HG02798 (cell line): Measurements from ENCODE around the gene ADGRV1.
"Not testable (repeated sequence)": the region's sequence is repeated elsewhere in the genome, so short reads cannot be mapped to it uniquely, and the experiment has no call there.

Experiments used
- ATAC-seq: cut with Tn5 transposase; IDR thresholded peaks from one replicate; pipeline ENCODE4 v1.9.1; 2021; ENCODE audit warnings: mild to moderate bottlenecking; ENCODE audit not compliant: unreplicated experiment, poor library complexity

The ADGRV1 gene

GRCh38 chr5:91011029-91011428 is 452.4 kb downstream of the ADGRV1 start:
- ATAC-seq, result no peak

GRCh38 chr5:91012867-91013266 is 454.3 kb downstream of the ADGRV1 start:
- not testable (repeated sequence) for ATAC-seq

GRCh38 chr5:91016322-91016721 is 457.7 kb downstream of the ADGRV1 start:
- no peak for ATAC-seq

- no peak for ATAC-seq
Measured at GRCh38 chr5:91016954-91017700, 458.5 kb downstream of the ADGRV1 start.

GRCh38 chr5:91018200-91018599 is 459.6 kb downstream of the ADGRV1 start:
- no peak for ATAC-seq

GRCh38 chr5:91018712-91019371 is 460.2 kb downstream of the ADGRV1 start:
- ATAC-seq, result no peak

- ATAC-seq, result no peak
Measured at GRCh38 chr5:91020065-91020800, 461.6 kb downstream of the ADGRV1 start.

- no peak for ATAC-seq
Measured at GRCh38 chr5:91022518-91022917, 463.9 kb downstream of the ADGRV1 start.

GRCh38 chr5:91024206-91024605 is 465.6 kb downstream of the ADGRV1 start:
- ATAC-seq, result no peak

GRCh38 chr5:91024727-91025126 is 466.1 kb downstream of the ADGRV1 start:
- ATAC-seq, result no peak

GRCh38 chr5:91025449-91025848 is 466.9 kb downstream of the ADGRV1 start:
- ATAC-seq, result no peak

- no peak for ATAC-seq
Measured at GRCh38 chr5:91025956-91026355, 467.4 kb downstream of the ADGRV1 start.

- no peak for ATAC-seq
Measured at GRCh38 chr5:91026466-91026865, 467.9 kb downstream of the ADGRV1 start.

GRCh38 chr5:91027405-91028139 is 469.0 kb downstream of the ADGRV1 start:
- no peak for ATAC-seq

- ATAC-seq, result no peak
Measured at GRCh38 chr5:91028499-91028956, 469.9 kb downstream of the ADGRV1 start.

GRCh38 chr5:91030521-91031401 is 472.2 kb downstream of the ADGRV1 start:
- no peak for ATAC-seq

GRCh38 chr5:91031402-91031752 is 472.8 kb downstream of the ADGRV1 start:
- no peak for ATAC-seq

- no peak for ATAC-seq
Measured at GRCh38 chr5:91032125-91032524, 473.5 kb downstream of the ADGRV1 start.

- no peak for ATAC-seq
Measured at GRCh38 chr5:91033370-91033769, 474.8 kb downstream of the ADGRV1 start.
